GM21447 (cell line): Measurements from ENCODE around the gene GNAI2.
A peak's percentile ranks its signal among the peaks of the same experiment; 100 is the strongest.

ENCODE experiments used
- ATAC-seq: cut with Tn5 transposase; IDR thresholded peaks from one replicate; pipeline ENCODE4 v1.9.1; 2021; ENCODE audit not compliant: unreplicated experiment

Gene GNAI2

DNA sequence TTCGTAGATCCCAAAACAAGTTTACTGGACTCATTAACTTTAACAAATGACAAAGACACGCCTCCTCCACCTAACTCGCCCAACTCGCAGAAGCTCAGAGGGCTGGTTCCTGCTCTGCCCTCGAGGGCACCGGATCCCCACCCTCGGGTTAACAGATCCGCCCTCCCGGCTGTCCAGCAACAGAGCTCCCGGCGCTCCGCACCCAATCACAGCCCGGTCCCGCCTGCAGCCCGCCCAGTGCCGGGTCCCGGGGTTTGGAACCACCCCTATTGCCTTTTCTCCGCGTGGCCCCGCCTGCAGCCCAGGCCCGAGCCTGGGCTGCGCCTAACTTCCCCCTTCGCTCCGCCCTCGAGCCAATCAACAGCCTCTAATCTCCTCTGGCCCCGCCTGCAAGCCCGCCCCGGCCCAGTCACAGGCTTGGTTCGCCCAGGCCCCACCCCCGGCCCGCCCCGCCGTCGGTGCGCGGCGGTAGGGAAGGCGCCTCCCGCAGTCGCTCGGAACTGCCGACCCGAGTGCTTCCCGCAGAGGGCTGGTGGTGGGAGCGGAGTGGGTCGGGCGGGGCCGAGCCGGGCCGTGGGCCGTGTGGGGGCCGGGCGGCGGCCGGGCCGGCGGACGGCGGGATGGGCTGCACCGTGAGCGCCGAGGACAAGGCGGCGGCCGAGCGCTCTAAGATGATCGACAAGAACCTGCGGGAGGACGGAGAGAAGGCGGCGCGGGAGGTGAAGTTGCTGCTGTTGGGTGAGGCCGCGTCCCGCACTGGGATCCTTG is at the start of gene GNAI2:
Gene GNAI2, plus strand, starts transcription at position 489 of the 768 bp plus-strand sequence. Its CDS starts 132 bp downstream, at position 621.
- peak; percentile 90 for ATAC-seq

DNA sequence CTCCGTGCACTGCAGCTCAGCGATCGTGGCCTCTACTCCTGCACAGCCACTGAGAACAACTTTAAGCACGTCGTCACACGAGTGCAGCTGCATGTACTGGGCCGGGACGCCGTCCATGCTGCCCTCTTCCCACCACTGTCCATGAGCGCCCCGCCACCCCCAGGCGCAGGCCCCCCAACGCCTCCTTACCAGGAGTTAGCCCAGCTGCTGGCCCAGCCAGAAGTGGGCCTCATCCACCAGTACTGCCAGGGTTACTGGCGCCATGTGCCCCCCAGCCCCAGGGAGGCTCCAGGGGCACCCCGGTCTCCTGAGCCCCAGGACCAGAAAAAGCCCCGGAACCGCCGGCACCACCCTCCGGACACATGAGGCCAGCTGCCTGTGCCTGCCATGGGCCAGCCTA is 48.3 kb upstream of the GNAI2 start:
- ATAC-seq: no peak

DNA sequence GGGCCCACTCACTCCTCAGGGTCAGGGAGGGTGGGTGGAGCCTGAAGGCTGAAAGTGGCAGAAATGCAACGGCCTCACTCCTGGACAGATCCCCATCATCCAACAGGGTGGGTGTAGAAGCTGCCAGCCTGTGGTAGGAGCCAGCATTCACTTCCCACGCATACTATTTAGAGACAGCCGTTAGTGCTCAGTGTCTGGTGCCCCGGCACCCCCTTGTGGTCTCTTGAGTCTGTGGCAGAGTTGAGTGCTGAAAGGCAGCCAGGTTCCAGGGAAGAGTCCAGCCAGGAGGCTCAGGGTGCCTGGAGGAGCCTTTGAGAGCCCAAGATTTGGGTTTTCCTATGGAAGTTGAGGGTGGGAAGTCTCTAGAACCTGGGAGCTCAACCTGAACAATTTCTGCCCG is 46.7 kb upstream of the GNAI2 start:
- ATAC-seq: no peak

DNA sequence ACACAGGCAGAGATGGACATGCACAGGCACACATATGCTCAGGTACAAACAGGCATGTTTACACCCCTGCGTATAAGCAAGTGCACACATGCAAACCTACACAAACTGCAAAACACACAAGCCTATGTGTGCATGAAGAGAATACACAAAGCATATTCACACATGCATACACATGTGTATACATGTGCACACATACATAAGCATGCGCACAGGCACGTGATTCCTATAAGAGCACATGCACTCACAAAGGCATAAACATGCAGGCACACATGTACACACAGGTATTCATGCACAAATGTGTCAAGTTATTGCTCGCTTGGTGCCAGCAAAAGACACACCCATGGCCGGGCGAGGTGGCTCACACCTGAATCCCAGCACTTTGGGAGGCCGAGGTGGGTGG is 46.0 kb upstream of the GNAI2 start:
- no peak for ATAC-seq

DNA sequence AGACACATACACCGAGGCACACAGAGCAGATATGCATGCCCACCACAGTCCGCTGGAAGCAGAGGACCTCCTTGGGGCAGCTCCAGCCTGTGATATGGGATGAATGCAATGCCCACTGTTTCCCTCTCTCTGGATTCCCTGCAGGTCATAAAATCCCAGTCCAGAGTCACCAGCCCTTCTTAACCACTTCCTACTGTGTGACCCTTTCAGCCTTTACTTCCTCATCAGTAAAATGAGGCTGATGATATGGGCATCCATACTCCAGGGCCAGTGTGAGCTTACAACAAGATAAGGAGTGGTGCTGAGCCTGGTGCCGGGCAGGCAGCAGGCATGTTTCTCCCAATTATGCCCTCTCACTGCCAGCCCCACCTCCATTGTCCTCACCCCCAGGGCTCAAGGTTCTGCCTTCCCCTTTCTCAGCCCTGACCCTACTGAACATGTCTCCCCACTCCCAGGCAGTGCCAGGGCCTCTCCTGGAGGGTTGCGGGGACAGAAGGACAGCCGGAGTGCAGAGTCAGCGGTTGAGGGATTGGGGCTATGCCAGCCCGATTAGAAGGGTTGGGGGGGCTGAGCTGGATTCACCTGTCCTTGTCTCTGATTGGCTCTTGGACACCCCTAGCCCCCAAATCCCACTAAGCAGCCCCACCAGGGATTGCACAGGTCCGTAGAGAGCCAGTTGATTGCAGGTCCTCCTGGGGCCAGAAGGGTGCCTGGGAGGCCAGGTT is 44.9 kb upstream of the GNAI2 start, which contains the start of gene GNAT1:
Gene GNAT1, plus strand, starts transcription at position 675 of the 725 bp plus-strand sequence. CDS start 116 bp downstream, outside the sequence.
- ATAC-seq: no peak

DNA sequence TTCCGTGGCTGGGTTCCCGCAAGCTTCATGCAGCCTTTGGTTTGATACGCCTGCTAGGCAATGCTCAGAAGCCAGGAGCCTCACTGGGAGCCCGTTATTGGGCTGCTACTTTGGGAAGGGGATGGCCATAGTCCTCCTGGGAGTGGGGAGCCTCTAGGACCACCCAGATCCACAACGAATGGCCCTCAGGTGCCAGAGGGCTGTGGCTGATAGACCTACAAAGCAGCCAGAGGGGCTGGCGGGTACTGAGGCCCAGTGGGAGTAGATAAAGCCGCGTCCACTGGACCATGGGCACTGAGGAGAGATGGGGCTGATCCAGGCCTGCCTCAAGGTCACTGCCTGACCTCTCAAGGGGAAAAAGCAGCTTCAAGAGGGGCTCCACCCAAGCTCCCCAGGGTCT is 43.9 kb upstream of the GNAI2 start:
- ATAC-seq: no peak

DNA sequence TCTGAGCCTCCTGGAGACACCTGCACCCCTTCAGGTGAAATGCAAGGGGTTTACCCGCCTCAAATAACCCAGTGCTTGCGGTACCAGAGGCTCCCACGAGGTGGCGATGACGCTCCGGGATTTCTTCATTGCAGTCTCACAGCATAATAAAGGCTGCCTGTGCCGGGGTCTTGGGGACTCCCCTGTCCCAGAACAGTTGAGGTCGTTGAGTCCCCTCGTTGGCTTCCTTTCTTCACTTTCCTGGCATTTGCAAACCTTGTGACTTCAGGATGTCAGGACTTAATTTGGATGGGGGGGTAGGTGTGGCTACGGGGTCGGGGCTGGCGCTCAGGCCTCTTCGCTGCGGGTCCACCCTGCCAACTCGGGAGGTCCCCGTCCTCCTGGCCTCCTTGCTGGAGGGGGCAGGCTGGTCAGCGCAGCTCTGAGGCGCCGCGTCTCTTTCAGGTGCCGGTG is 43.3 kb upstream of the GNAI2 start:
- ATAC-seq: no peak

DNA sequence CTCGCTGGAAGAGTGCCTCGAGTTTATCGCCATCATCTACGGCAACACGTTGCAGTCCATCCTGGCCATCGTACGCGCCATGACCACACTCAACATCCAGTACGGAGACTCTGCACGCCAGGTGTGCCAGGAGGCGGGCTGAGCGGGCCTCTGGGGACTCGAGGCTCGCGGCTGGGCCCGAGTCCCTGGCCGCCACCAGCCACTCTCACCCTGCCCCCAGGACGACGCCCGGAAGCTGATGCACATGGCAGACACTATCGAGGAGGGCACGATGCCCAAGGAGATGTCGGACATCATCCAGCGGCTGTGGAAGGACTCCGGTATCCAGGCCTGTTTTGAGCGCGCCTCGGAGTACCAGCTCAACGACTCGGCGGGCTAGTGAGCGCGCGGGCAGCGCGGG is 42.7 kb upstream of the GNAI2 start:
- ATAC-seq: no peak

DNA sequence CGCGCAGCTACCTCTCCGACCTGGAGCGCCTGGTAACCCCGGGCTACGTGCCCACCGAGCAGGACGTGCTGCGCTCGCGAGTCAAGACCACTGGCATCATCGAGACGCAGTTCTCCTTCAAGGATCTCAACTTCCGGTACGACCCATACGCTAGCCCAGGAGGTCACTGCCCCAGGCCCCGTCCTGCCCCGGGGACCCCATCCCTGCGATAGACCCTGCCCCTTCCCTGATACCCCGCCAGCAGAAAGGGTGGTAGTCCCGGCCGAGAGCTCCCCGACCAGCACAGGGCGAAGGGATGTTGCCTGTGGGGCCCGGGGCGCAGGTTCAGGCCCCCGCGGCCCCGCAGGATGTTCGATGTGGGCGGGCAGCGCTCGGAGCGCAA is 42.3 kb upstream of the GNAI2 start:
- ATAC-seq: no peak

DNA sequence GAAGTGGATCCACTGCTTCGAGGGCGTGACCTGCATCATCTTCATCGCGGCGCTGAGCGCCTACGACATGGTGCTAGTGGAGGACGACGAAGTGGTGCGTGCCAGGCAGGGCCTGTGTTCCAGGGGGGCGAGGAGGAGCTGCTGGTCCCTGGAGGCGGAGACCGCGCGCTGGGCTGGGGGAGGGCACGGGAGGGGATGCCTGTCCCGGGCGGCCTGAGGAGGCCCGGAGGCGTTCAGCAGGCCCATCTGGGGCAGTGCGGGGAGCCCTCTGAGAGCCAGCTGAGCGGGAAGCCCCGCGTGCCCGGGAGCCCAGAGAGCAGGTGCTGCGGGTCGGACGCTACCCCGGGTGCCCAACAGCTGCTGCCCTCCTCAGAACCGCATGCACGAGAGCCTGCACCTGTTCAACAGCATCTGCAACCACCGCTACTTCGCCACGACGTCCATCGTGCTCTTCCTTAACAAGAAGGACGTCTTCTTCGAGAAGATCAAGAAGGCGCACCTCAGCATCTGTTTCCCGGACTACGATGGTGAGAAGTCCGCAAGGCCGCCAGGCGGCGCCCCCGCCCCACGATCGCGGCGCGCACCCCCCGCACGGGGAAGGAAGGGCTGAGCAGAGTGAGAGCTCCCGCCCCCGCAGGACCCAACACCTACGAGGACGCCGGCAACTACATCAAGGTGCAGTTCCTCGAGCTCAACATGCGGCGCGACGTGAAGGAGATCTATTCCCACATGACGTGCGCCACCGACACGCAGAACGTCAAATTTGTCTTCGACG is 41.7 kb upstream of the GNAI2 start:
- no peak for ATAC-seq

DNA sequence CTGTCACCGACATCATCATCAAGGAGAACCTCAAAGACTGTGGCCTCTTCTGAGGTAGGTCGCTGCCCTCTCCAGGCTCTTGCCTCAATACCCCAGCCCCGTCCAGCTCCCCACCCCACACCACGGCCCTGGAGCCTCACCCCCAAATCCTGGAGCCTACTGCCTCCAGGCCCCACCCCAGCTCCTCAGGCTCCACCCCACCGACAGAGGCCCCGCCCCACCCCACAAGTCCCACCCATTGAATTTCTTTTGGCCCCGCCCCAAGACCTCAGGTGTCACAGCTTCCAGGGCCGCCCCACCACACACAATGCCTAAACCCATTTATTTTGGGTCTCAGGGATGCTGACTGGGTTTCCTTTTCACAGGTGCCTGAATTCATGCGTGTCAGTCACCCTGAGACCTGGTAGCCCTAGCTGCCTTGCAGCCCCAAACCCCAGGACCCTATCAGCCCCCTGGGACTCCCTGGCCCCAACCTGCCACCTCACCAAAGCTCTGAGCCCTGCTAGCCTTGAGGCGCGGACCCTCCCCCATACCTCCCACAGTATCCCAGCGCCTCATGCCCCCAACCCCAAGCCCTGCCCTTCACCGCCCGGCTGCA is 41.0 kb upstream of the GNAI2 start:
- ATAC-seq: no peak

DNA sequence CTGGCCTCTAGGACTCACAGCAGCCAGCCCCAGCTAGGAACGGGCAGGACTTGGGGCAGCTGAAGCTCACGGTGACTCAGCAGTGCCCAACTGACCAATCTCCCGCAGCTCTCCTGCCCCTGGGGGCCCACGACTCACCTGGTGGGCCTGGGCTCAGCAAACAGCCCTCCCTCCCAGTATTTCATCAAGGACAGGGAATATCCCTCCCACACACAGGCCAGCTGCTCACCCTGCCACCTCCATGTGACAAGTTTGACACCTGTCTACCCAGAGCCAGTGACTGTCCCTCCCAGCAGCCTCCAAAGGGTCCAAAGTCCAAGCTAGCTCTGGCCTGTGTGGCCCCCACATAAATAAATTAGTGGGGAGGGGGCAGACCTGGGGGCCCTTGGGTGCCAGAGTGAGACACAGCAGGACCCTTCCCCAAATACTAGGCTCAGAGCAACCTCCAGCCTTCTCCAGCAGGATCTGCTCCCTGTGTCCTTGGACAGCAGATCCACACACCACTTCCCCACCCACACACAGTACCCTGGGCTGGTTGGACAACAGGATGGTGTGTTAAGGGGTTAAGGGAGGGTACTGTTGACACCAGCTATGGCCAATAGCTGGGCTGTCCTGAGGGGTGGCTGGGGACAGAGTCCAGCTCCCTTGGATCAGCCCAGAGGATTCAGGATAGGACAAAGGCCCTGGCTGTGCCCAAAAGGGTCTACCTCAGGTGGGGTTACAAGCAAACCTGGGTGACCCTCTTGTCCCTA is 40.3 kb upstream of the GNAI2 start:
- ATAC-seq: no peak

DNA sequence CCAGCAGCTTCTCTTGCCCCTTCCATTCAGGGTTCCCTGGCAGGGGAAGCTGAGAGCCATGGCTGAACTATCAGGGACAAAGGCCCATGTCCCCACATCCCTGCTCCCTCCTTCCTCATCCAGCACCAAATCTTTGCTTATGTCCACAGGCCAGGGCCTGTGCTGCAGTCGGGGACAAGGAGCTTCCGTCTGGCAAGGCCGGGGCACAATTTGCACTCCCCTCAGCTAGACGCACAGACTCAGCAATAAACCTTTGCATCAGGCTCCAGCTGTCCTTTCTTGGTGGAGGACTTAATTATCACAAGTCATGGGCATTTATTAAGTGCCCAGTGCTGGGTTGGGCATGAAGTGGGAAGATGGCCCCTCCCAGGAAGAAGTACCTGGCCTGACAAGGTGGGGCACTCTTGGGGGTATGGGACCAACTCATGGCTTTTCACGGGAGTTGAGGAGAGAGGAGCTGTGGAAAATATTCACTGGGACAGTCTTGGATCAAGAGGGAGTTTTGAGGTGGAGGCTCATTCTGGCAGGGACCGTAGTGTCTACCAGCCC is 39.7 kb upstream of the GNAI2 start:
- no peak for ATAC-seq

DNA sequence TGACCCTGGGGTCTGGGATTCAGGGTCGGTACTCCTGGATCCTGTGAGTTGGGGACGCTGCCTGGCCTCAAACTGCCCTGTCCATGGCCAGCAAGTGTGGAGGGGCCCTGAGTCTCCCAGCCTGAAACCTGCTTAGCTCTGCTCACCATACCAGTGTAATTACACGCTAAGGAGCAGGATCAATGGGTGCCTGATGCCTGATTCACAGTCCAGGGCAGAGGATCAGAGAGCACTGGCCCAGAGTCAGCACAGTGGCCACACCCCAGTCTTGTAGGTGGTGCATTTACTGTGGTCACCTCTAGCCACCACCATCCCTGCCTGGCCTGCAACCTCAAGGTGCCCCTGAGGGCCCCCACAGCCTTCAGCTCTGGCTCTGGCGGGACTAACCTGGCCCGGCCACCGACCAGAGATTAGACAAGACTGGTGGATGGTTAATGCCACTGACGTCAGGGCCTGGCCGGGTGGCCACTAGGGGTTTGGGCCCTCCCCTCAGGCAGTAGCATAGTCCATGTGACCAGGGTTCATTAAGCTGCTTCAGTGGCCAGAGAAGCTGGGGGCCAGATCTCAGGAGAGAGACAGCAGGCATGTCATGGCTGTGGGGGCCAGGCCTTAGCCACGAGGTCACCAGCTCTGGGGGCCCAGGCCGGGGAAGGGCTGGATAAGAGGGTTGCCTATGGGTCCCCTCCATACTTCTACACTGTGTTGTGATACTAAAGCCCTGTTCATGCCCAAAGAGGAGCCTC is 34.3 kb upstream of the GNAI2 start:
- no peak for ATAC-seq

DNA sequence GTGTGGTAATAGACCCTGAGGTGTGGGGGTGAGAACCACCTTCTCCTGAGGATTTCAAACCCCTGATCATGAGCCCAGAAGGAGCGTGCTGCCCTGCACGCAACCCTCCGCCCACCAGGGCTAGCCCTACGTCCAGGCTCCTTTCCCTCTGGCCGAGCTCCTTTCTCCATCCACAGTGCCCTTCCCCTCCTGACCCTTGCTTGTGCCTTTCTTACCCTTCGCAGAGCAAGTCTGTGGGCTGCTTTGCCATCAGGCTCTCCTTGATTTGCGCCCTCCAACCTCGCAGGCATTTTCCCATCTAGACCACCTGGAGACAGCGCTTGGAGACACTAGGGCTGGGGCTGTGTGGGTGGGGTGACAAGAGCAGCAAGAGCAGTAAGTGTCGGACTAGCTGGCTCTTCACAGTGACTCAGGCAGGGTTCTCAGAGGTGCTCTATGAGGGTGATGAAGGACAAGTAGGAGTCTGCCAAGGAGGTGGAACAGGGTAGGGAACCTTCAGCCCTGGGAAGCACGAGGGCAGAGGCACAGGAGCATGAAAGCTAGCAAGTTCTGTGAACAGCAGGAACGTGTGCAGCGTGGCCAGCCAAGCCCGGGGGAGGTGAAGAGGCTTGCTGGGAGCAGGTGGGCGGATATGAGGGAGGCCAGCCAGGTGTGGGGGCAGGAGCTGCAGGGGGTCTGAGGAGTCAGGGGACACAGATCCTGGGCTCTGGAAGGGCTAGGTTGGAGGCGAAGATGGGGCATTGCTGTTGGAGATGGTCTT is 33.5 kb upstream of the GNAI2 start:
- no peak for ATAC-seq

DNA sequence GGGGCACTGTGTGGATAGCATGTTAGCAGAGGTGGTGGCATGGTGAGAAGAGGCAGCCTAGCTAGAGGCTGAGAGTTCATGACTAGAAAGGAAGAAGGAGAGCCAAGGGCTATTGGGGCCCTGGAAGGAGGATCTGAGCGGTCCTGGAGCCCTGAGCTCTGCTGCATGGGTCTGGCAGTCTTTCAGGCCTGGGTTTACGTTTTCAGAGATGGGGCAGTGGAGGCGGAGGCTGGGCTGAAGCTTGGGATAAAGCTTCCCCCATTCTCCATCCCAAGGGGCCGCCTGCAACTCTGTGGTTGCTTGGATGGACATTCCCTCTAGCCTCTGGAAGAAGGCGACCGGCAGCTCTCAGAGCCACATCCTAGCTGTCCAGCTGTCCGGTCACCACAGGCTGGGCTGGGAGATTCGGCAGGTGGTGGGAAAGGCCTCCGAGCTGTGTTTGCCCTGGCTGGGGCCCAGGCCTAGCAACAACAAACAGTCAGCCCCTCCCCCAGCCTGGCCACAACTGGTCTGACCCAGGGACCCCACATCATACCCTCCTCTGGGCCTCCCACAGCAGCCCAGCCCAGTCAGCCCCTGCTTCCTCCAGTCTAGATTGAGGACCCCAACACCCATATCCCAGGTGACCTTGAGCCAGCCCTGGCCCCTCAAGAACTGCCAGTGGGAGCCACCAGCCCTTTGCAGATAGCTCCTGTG is 32.7 kb upstream of the GNAI2 start:
- ATAC-seq: no peak

DNA sequence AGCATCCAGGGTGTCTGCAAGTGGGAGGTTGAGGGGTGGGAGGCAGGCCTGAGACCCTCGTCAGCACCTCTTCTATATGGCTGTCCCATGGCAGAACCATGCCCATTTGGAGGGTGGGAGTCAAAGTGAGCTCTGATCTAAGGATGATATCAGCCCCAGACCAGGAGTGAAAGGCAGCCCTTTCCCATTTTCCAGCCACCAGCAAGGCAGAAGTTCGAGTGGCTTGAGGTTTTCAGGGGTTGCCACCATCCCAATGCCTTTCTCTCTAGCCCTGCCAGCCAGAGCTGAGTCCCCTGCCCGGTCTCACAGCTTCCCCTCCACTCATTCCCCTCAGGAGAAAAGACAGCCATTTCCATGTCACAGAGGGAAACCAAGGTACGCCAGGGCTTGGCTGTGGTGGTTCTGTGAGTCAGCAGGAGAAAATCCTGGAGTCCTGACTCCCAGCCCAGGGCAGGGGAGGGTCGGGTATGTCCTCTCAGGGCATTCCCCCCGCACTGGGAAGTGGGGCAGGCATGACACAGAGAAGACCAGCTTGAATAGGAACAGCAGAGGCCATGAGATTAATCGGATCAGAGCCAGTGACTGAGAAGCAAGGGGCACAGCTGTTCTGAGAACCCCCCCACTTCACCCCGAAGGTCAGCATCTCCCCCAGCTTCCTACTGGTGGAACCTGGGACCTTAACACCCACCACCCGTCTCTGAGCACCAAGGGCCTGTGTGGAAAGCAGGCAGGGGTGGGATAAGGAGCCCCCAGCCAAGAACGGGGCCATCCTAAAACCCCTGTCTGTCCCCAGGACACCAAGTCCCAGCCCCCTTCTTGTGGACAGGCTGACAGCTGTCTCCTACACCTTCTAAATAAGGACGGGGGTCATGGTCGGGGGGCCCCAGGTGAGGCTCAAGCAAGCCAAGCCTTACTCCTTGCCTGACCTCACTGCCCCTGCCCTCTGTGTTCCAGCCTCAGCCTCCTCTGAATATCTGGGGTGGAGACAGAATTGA is 31.9 kb upstream of the GNAI2 start:
- ATAC-seq: no peak
